T-cell (primary cell): ENCODE results near the gene TRIM52. TPM values are rescaled to one million over a fixed set of nuclear protein-coding genes. Genes with fewer than 3 reads are reported as not detected.

Experiments used
- ATAC-seq, 4 experiments: fragments of 200-7000 bp in 3 of 4; fragments of 150-1000 bp in 1 of 4; cut with Tn5 transposase; replicated peaks in 1 of 4; 1 replicate in 3 of 4; 2 replicates in 1 of 4; pipeline ENCODE4 v1.10.0; 2021; ENCODE audit warnings: moderate library complexity in 3 of 4, mild to moderate bottlenecking in 2 of 4, moderate number of reproducible peaks in 1 of 4
- CTCF ChIA-PET, 2 donors: fragments of 300-600 bp; sonication (Branson Sonifier 250); formaldehyde crosslinking; loops; one replicate each; lab custom pipeline; 2022; ENCODE audit warnings: antibody characterized with exemption in 2 of 2; lab: Charles Lee
- POLR2A ChIA-PET, 2 donors: fragments of 300-600 bp; sonication (Branson Sonifier 250); formaldehyde crosslinking; loops; one replicate each; lab custom pipeline; 2022; ENCODE audit warnings: antibody characterized with exemption in 2 of 2; lab: Charles Lee
- DNase-seq, 35 experiments: peaks; one replicate each; pipeline versions ENCODE4 v3.0.0 to v3.0.0-alpha.2; 2013 to 2023
- H3K27ac ChIP-seq: one replicate; pipeline ENCODE4 v1.5.1; 2013; ENCODE audit warnings: low read length
- H3K27me3 ChIP-seq, 2 experiments: replicated peaks in 1 of 2; 1 replicate in 1 of 2; 2 replicates in 1 of 2; pipeline versions ENCODE4 v1.6.1 to v1.7.0; 2013; ENCODE audit warnings: low read length in 1 of 2, mixed read lengths in 1 of 2; ENCODE audit not compliant: control insufficient read depth in 2 of 2, insufficient read depth in 2 of 2; ENCODE audit errors: extremely low read depth in 1 of 2
- H3K36me3 ChIP-seq, 2 donors: 1 replicate in 1 of 2; 2 replicates in 1 of 2; pipeline versions ENCODE4 v1.6.1 to v1.7.0; 2013; ENCODE audit warnings: low read length in 1 of 2; ENCODE audit not compliant: control insufficient read depth in 2 of 2, insufficient read depth in 1 of 2; ENCODE audit errors: extremely low read depth in 1 of 2
- H3K4me1 ChIP-seq, 2 experiments: 1 replicate in 1 of 2; 2 replicates in 1 of 2; pipeline versions ENCODE4 v1.6.1 to v1.7.0; 2013; ENCODE audit warnings: low read length in 2 of 2, mixed read lengths in 1 of 2; ENCODE audit not compliant: insufficient read depth in 2 of 2, control insufficient read depth in 1 of 2; ENCODE audit errors: extremely low read depth in 1 of 2
- H3K4me3 ChIP-seq, 2 donors: 1 replicate in 1 of 2; 2 replicates in 1 of 2; pipeline versions ENCODE4 v1.5.1 to v1.7.0; 2013; ENCODE audit warnings: mild to moderate bottlenecking in 2 of 2, low read length in 1 of 2, moderate library complexity in 1 of 2; ENCODE audit not compliant: control insufficient read depth in 1 of 2; ENCODE audit errors: extremely low read depth in 1 of 2
- H3K9me3 ChIP-seq: 2 replicates; pipeline ENCODE4 v1.7.0; 2013
- H3K27ac Mint-ChIP-seq, 2 donors: one replicate each; pipeline ENCODE4 v1.8.0; 2020 to 2021; ENCODE audit warnings: mild to moderate bottlenecking in 2 of 2, mixed read lengths in 2 of 2
- H3K27me3 Mint-ChIP-seq, 2 donors: one replicate each; pipeline ENCODE4 v1.8.0; 2021 to 2022; ENCODE audit warnings: mixed read lengths in 2 of 2
- H3K36me3 Mint-ChIP-seq: one replicate; pipeline ENCODE4 v1.8.0; 2021; ENCODE audit warnings: mixed read lengths
- H3K4me1 Mint-ChIP-seq, 3 donors: one replicate each; pipeline ENCODE4 v1.8.0; 2020 to 2022; ENCODE audit warnings: mixed read lengths in 3 of 3, mild to moderate bottlenecking in 1 of 3
- H3K4me3 Mint-ChIP-seq, 3 donors: one replicate each; pipeline ENCODE4 v1.8.0; 2020 to 2022; ENCODE audit warnings: mild to moderate bottlenecking in 3 of 3, mixed read lengths in 3 of 3, moderate library complexity in 3 of 3
- H3K9me3 Mint-ChIP-seq, 3 donors: one replicate each; pipeline ENCODE4 v1.8.0; 2020 to 2022; ENCODE audit warnings: mixed read lengths in 3 of 3
- WGBS: methylation state at CpG from one replicate; pipeline ENCODE4 v1.1.5; 2013; ENCODE audit warnings: missing lambda C conversion rate; ENCODE audit not compliant: insufficient coverage; 5-methylcytosine and 5-hydroxymethylcytosine counted together
- total RNA-seq, 35 experiments: library from RNA in 6 of 35; stranded (reverse) in 6 of 35; fragments of 120-200 nt in 1 of 35; gene quantifications; one replicate each; pipeline versions ENCODE4 v1.2.1 to v1.2.4 and lab custom pipeline; 2013 to 2026

TRIM52 gene
- total RNA-seq, 5 donors from 2014 or later (not counting 1 experiment from before 2014, with no cell fraction given), result 42.9 to 56.9 (median 54.0) TPM

DNA sequence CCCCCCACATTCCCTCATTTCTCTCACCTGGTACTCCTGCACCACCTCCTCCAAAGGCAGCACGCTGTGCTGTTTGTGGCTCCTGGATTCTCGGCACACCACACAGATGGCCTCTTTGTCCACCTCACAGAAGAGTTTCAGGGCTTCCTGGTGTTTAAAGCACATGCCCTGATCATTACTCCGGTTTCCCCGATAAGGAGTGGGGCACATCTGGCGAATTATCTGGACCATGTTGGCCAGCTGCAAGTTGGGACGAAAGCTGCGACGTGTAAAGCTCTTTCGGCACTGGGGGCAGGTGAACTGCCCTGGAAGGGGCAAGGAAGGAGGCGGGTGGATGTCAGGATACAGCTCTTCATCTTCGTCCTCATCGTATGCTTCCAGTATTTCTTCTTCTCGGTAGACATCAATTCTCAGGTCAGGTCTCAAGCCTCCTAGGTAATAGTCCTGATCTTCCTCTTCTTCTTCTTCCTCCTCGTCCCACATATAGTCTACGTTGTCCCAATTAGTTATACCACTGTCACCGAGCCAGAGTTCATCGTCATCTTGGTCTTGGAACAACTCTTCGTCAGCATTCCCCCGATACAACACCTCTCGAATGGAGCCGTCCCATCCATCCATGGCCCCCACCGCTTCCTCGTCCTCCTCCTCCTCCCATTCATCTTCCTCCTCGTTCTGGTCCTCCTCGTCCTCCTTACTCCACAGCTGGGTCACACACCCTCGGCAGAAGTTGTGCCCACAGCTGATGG, 796 bp downstream of the TRIM52 start:
- no peaks in the 10 kb centered on the region for H3K27me3 ChIP-seq
- H3K27me3 Mint-ChIP-seq, result no peaks in the 10 kb centered on the region
- peaks cover 57 to 63% (median 59%) of the 10 kb centered on the region in 3 donors for H3K4me1 Mint-ChIP-seq
- POLR2A ChIA-PET, result interaction anchor here (0.6 to 1.3 kb wide), 5 partner anchors 10 to 53 kb away, joined by 3 to 5 read pairs (median 4); no protein-coding TSS in a partner anchor
- H3K36me3 ChIP-seq, result peaks cover 9 to 24% of the 10 kb centered on the region in 2 donors
- H3K9me3 ChIP-seq, result no peaks in the 10 kb centered on the region
- H3K27ac ChIP-seq, result peak overlapping the region; percentile 98
- 3% methylated on average over 25 of the region's 26 CpGs for WGBS
- peak overlapping the region; percentile 88 to 92 for H3K4me3 ChIP-seq
- H3K4me3 Mint-ChIP-seq, result peak overlapping the region; percentile 95 to 99 (median 96)
- H3K36me3 Mint-ChIP-seq, result peaks cover 22% of the 10 kb centered on the region
- CTCF ChIA-PET, result interaction anchor here in 1 of 2 donors (1.0 to 2.0 kb wide), 4 partner anchors 21 to 38 kb away, joined by 3 to 9 read pairs (median 5); partner anchors contain the start of gene TRIM41
- ATAC-seq (no peak), DNase-seq (no peak)
- H3K4me1 ChIP-seq, result peaks cover 32 to 43% of the 10 kb centered on the region in 2 experiments
- no peaks in the 10 kb centered on the region for H3K9me3 Mint-ChIP-seq
- H3K27ac Mint-ChIP-seq, result peak overlapping the region; percentile 97 to 99

DNA sequence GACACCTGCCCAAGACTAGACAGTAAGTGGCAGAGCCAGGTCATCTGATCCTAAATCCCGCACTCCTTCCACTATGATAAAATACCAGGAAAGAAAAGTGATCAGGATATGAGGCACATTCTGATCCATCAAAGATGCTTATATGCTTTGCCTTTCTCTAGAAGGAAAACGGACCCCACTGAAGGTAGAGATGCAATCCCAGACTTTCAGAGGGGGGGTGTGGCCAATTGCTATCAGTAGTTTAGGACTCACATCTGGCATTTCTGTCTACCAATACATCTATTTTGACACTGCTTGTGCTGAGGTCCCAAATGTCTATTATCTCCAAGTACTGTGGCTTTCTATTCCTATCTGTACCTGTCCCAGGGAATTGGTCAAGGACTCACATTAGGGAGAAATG, 1.7 kb downstream of the TRIM52 start:
- DNase-seq (no peak), ATAC-seq (no peak)
- Histone ChIP-seq H3K4me3 (peak overlapping the region; percentile 19 to 92), H3K27ac (peak overlapping the region; percentile 98), H3K27me3 (no peaks in the 10 kb centered on the region), H3K4me1 (peaks cover 32 to 43% of the 10 kb centered on the region in 2 experiments), H3K9me3 (no peaks in the 10 kb centered on the region), H3K36me3 (peaks cover 7 to 31% of the 10 kb centered on the region in 2 donors)
- Mint-ChIP-seq H3K4me3 (peak overlapping the region; percentile 95 to 99 (median 96)), H3K4me1 (peaks cover 64 to 70% (median 66%) of the 10 kb centered on the region in 3 donors), H3K27ac (peak overlapping the region; percentile 97 to 99), H3K36me3 (peaks cover 24% of the 10 kb centered on the region), H3K27me3 (no peaks in the 10 kb centered on the region), H3K9me3 (no peaks in the 10 kb centered on the region)
- CTCF ChIA-PET, result interaction anchor here in 1 of 2 donors (0.7 kb wide), 1 partner anchor 9 kb away, joined by 3 read pairs; no protein-coding TSS in a partner anchor
- WGBS, result no CpG with 5 or more reads among the region's 2 CpGs
- POLR2A ChIA-PET, result interaction anchor here in 1 of 2 donors (0.6 kb wide), 1 partner anchor 449 kb away, joined by 3 read pairs; no protein-coding TSS in a partner anchor

DNA sequence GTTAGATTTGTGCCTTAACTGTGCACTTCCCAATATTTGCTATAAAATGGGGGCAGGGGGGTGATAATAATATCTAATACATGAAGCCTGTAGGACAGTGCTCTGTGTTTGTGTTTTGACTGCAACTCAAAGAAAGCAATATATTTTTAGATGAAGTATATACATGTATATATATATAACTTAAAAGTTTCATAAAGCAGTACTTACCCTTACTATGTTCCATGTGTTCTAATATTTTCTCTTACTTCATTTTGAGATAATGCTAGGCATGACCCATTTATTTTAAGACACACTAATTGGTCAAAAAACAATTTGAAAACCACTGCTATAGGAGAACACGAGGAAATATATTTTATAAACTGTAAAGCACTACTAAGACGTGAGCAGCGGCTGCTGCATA, 2.4 kb downstream of the TRIM52 start:
- Mint-ChIP-seq H3K27ac (peak overlapping the region in 1 of 2 donors; percentile 97), H3K36me3 (peaks cover 23% of the 10 kb centered on the region), H3K27me3 (no peaks in the 10 kb centered on the region), H3K4me3 (peak overlapping the region; percentile 95 to 99 (median 96)), H3K9me3 (no peaks in the 10 kb centered on the region), H3K4me1 (peaks cover 63 to 69% (median 67%) of the 10 kb centered on the region in 3 donors)
- ChIA-PET POLR2A (no interaction called here), CTCF (no interaction called here)
- Histone ChIP-seq H3K9me3 (no peaks in the 10 kb centered on the region), H3K36me3 (peaks cover 0 to 28% of the 10 kb centered on the region in 2 donors), H3K27me3 (no peaks in the 10 kb centered on the region), H3K4me1 (peaks cover 32 to 43% of the 10 kb centered on the region in 2 experiments), H3K4me3 (peak overlapping the region; percentile 12 to 92), H3K27ac (no peak overlapping the region)
- ATAC-seq, result no peak
- WGBS, result 67% methylated on average over 1 of the region's 3 CpGs
- DNase-seq, result no peak

DNA sequence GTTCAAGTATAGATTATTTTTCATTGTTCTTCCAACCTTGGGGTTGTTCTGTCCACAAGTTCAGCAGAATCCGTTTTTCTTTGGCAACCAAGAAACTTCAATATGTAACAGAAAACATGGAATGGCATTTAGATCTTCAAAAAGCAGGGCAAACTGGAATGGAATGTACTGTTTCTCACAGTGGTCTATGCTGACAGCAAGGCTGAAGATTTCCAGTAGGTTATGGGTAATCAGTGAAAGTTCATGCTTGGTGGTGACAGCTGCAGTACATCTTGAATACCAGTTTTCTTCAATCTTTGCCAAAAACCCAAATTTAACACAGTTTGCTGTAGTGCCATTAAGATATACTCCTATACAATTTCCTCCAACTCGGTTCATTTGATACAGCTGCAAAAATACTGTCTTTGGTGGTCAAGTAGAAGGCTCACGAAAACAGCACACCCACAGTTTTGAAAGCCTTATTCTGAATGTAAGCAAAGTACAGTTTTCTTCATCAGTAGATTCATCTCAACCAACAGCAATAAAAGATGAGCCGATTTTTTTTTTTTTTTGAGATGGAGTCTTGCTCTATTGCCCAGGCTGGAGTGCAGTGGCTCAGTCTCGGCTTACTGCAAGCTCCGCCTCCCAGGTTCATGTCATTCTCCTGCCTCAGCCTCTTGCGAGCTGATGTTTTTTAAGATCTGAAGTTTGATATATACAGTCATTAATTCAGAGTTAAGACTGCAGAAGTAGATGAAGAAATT, 4.9 kb downstream of the TRIM52 start:
- no peaks in the 10 kb centered on the region for H3K27me3 ChIP-seq
- H3K27ac ChIP-seq, result no peak overlapping the region
- CTCF ChIA-PET, result interaction anchor here in 1 of 2 donors (1.1 kb wide), 1 partner anchor 12 kb away, joined by 3 read pairs; the partner anchor contains the start of gene RACK1
- peaks cover 0 to 30% of the 10 kb centered on the region in 2 donors for H3K36me3 ChIP-seq
- Mint-ChIP-seq H3K4me3 (peak overlapping the region in 1 of 3 donors; percentile 95), H3K4me1 (peaks cover 75 to 78% (median 78%) of the 10 kb centered on the region in 3 donors), H3K9me3 (no peaks in the 10 kb centered on the region), H3K27me3 (no peaks in the 10 kb centered on the region), H3K27ac (peak overlapping the region; percentile 36 to 78), H3K36me3 (peaks cover 29% of the 10 kb centered on the region)
- H3K4me3 ChIP-seq, result no peak overlapping the region
- peaks cover 31 to 32% of the 10 kb centered on the region in 2 experiments for H3K4me1 ChIP-seq
- 90% methylated on average over 2 of the region's 7 CpGs for WGBS
- no peaks in the 10 kb centered on the region for H3K9me3 ChIP-seq
- POLR2A ChIA-PET, result no interaction called here
- ATAC-seq (no peak), DNase-seq (no peak)

DNA sequence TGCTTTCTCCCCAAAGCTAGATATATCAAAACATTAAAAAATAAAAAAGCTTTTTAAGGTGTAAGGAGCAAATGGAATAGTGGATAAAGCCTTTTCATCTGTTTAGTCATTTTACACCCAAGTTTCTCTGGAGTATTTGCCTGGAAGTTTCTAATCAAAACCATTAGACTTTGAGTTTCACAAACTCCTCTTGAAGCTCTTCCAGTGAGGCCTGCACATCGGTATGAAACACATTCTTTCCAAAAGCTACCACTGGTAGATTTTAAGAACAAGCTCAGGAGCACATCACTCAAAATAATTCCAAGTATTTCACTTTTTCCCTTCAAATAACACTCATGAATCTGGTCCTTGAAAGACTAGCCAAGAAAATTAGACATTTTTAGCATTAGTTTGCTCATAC, 5.7 kb downstream of the TRIM52 start:
- no peaks in the 10 kb centered on the region for H3K9me3 ChIP-seq
- DNase-seq (no peak), ATAC-seq (no peak)
- Mint-ChIP-seq H3K27ac (peak overlapping the region in 1 of 2 donors; percentile 18), H3K27me3 (no peaks in the 10 kb centered on the region), H3K4me3 (no peak overlapping the region), H3K4me1 (peaks cover 73 to 80% (median 77%) of the 10 kb centered on the region in 3 donors), H3K36me3 (peaks cover 29% of the 10 kb centered on the region), H3K9me3 (no peaks in the 10 kb centered on the region)
- ChIA-PET POLR2A (interaction anchor here in 1 of 2 donors (0.6 kb wide), 2 partner anchors 48 to 1479 kb away, joined by 3 to 11 read pairs; no protein-coding TSS in a partner anchor), CTCF (interaction anchor here in 1 of 2 donors (1.1 to 1.3 kb wide), 2 partner anchors 11 to 49 kb away, joined by 3 to 4 read pairs; partner anchors contain the start of gene RACK1)
- WGBS, result 88% methylated on average over 1 of the region's 1 CpG
- no peaks in the 10 kb centered on the region for H3K27me3 ChIP-seq
- H3K4me1 ChIP-seq, result peaks cover 30 to 38% of the 10 kb centered on the region in 2 experiments
- peaks cover 0 to 36% of the 10 kb centered on the region in 2 donors for H3K36me3 ChIP-seq
- H3K27ac ChIP-seq, result no peak overlapping the region
- H3K4me3 ChIP-seq, result no peak overlapping the region

DNA sequence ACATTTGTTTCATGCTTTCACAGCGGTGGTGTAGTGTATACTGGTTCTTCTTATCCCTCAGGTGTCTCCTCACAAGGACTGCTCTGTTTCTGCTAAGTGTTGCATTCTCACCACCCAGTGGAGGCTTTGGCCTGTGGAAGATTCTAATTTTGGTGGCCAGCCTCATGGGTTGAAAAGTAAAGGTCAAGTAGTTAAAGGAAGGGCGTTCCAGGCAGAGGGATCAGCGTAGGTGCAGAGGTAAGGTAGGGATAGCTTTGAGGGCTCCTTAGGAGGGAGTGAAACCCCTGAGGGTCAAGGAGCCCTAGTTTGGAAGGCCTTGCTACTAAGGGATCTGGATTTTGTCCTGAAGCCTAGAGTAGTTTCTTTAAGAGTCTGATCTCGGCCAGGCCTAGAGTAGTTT, 12.7 kb downstream of the TRIM52 start:
- no peaks in the 10 kb centered on the region for H3K9me3 ChIP-seq
- peaks cover 30 to 69% of the 10 kb centered on the region in 2 experiments for H3K4me1 ChIP-seq
- peak overlapping the region; percentile 90 for H3K27ac ChIP-seq
- peaks cover 0 to 13% of the 10 kb centered on the region in 2 donors for H3K36me3 ChIP-seq
- peak overlapping the region; percentile 95 for H3K27ac Mint-ChIP-seq
- ChIA-PET CTCF (no interaction called here), POLR2A (no interaction called here)
- WGBS, result 77% methylated on average over 4 of the region's 4 CpGs
- peaks cover 70 to 75% (median 73%) of the 10 kb centered on the region in 3 donors for H3K4me1 Mint-ChIP-seq
- H3K27me3 ChIP-seq, result no peaks in the 10 kb centered on the region
- H3K4me3 ChIP-seq, result no peak overlapping the region
- H3K4me3 Mint-ChIP-seq, result peak overlapping the region; percentile 90 to 99 (median 91)
- DNase-seq (no peak), ATAC-seq (no peak)
- H3K36me3 Mint-ChIP-seq, result peaks cover 5% of the 10 kb centered on the region
- no peaks in the 10 kb centered on the region for H3K27me3 Mint-ChIP-seq
- H3K9me3 Mint-ChIP-seq, result no peaks in the 10 kb centered on the region
